Measurements from ENCODE around the gene TMEM63B.

TMEM63B gene

DNA sequence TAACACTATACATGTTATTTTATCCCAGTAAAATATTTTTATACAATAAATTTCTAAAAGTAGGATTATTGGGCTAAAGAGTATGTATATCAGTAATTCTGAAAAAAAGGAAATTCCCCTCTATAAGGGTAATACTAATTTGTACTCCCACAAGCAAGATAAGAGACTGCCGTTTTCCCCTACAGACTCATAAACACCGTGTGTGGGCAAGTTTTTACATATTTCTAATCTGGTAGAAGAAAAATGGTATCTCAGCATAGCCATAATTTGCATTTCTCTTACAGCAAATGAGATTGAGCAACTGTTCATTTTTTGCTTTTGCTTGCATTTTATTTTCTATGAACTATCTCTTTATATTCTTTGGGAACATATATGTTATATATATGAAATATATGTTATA, 63.4 kb downstream of the TMEM63B start:
- TF ChIP-seq, protein P1, sequence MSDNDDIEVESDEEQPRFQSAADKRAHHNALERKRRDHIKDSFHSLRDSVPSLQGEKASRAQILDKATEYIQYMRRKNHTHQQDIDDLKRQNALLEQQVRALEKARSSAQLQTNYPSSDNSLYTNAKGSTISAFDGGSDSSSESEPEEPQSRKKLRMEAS (IDR thresholded peaks at IDR 0.05) = no peak
- TF ChIP-seq EGR1 (IDR thresholded peaks at IDR 0.05) = no peak
- no peak for TF ChIP-seq CEBPB (IDR thresholded peaks at IDR 0.05)
- no peak for TF ChIP-seq TEAD4 (IDR thresholded peaks at IDR 0.05)
- no peak for TF ChIP-seq FOXM1 (IDR thresholded peaks at IDR 0.05; ENCODE audit: borderline replicate concordance, low read depth)
- TF ChIP-seq, protein P2, sequence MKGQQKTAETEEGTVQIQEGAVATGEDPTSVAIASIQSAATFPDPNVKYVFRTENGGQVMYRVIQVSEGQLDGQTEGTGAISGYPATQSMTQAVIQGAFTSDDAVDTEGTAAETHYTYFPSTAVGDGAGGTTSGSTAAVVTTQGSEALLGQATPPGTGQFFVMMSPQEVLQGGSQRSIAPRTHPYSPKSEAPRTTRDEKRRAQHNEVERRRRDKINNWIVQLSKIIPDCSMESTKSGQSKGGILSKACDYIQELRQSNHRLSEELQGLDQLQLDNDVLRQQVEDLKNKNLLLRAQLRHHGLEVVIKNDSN (IDR thresholded peaks at IDR 0.05) = no peak
- no peak for TF ChIP-seq TCF12 (IDR thresholded peaks at IDR 0.05; ENCODE audit: low read depth)
- no peak for TF ChIP-seq NFIC (IDR thresholded peaks at IDR 0.05)
- no peak for TF ChIP-seq ZBTB7A (IDR thresholded peaks at IDR 0.05; ENCODE audit: low read depth)

GRCh38 chr6:44192428-44193041, 65.2 kb downstream of the TMEM63B start:
- TF ChIP-seq EGR1 (IDR thresholded peaks at IDR 0.05) (no peak), RAD21 (IDR thresholded peaks at IDR 0.05; ENCODE audit: low read depth) (no peak), FOXM1 (IDR thresholded peaks at IDR 0.05; ENCODE audit: borderline replicate concordance, low read depth) (no peak), CEBPB (IDR thresholded peaks at IDR 0.05) (no peak), CREB1 (IDR thresholded peaks at IDR 0.05; ENCODE audit: low read depth) (no peak)

DNA sequence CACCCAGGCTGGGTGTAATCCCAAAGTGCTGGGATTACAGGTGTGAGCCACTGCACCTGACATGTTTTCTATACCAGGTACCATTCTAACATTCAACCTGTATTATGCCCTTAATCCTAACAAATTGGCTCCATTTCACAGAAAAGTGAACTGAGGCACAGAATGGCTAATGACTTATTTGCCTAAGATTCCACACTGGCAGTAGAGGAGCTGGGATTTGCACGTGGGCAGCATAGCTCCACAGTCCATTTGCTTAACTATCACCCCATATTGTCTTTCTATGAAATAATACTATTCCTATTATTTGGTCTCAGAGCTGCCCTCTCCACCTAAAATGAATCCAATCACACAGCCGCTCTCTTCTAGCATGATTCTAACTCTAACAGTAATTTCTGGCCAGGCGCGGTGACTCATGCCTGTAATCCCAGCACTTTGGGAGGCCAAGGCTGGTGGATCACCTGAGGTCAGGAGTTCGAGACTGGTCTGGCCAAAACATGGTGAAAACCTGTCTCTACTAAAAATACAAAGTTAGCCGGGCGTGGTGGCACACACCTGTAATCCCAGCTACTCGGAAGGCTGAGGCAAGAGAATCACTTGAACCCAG, 66.1 kb downstream of the TMEM63B start:
- TF ChIP-seq CEBPB (IDR thresholded peaks at IDR 0.05) (no peak), TAF1 (IDR thresholded peaks at IDR 0.05; ENCODE audit: low read depth) (no peak), TEAD4 (IDR thresholded peaks at IDR 0.05) (no peak), FOXM1 (IDR thresholded peaks at IDR 0.05; ENCODE audit: borderline replicate concordance, low read depth) (no peak), NFIC (IDR thresholded peaks at IDR 0.05) (no peak), ZBTB7A (IDR thresholded peaks at IDR 0.05; ENCODE audit: low read depth) (no peak), RAD21 (IDR thresholded peaks at IDR 0.05; ENCODE audit: low read depth) (no peak), EGR1 (IDR thresholded peaks at IDR 0.05) (no peak), EP300 (IDR thresholded peaks at IDR 0.05; ENCODE audit: borderline replicate concordance) (no peak)
- TF ChIP-seq, protein P3, sequence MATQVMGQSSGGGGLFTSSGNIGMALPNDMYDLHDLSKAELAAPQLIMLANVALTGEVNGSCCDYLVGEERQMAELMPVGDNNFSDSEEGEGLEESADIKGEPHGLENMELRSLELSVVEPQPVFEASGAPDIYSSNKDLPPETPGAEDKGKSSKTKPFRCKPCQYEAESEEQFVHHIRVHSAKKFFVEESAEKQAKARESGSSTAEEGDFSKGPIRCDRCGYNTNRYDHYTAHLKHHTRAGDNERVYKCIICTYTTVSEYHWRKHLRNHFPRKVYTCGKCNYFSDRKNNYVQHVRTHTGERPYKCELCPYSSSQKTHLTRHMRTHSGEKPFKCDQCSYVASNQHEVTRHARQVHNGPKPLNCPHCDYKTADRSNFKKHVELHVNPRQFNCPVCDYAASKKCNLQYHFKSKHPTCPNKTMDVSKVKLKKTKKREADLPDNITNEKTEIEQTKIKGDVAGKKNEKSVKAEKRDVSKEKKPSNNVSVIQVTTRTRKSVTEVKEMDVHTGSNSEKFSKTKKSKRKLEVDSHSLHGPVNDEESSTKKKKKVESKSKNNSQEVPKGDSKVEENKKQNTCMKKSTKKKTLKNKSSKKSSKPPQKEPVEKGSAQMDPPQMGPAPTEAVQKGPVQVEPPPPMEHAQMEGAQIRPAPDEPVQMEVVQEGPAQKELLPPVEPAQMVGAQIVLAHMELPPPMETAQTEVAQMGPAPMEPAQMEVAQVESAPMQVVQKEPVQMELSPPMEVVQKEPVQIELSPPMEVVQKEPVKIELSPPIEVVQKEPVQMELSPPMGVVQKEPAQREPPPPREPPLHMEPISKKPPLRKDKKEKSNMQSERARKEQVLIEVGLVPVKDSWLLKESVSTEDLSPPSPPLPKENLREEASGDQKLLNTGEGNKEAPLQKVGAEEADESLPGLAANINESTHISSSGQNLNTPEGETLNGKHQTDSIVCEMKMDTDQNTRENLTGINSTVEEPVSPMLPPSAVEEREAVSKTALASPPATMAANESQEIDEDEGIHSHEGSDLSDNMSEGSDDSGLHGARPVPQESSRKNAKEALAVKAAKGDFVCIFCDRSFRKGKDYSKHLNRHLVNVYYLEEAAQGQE (IDR thresholded peaks at IDR 0.05; ENCODE audit: low read depth) = no peak
- TF ChIP-seq, protein P1 (IDR thresholded peaks at IDR 0.05) = no peak
- TF ChIP-seq, protein P2 (IDR thresholded peaks at IDR 0.05) = no peak

- TF ChIP-seq CREB1 (IDR thresholded peaks at IDR 0.05; ENCODE audit: low read depth) (no peak), EGR1 (IDR thresholded peaks at IDR 0.05) (no peak), FOXM1 (IDR thresholded peaks at IDR 0.05; ENCODE audit: borderline replicate concordance, low read depth) (no peak)
- TF ChIP-seq, protein P2 (IDR thresholded peaks at IDR 0.05) = no peak
- TF ChIP-seq, protein P3 (IDR thresholded peaks at IDR 0.05; ENCODE audit: low read depth) = no peak
- TF ChIP-seq, protein P1 (IDR thresholded peaks at IDR 0.05) = no peak
Measured at GRCh38 chr6:44194326-44194725, 67.0 kb downstream of the TMEM63B start.

DNA sequence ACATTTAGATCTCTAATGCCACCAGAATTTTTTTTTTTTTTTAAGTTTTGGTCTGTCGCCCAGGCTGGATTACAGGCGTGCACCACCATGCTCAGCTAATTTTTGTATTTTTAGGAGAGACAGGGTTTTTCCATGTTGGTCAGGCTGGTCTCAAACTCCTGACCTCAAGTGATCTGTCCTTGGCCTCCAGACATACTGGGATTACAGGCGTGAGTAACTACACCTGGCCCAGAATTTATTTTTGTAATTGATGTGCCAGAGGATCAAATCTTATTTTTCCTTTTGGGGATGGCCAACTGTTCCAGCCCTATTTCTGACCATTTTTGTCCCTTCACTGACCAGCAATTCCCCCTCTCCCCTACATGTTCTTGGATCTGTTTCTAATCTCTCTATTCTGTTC, 71.3 kb downstream of the TMEM63B start:
- TF ChIP-seq, protein P2 (IDR thresholded peaks at IDR 0.05) = no peak
- TF ChIP-seq EP300 (IDR thresholded peaks at IDR 0.05; ENCODE audit: borderline replicate concordance) = no peak
- TF ChIP-seq ZBTB7A (IDR thresholded peaks at IDR 0.05; ENCODE audit: low read depth) = no peak
- no peak for TF ChIP-seq CREB1 (IDR thresholded peaks at IDR 0.05; ENCODE audit: low read depth)
- no peak for TF ChIP-seq TAF1 (IDR thresholded peaks at IDR 0.05; ENCODE audit: low read depth)
- no peak for TF ChIP-seq CEBPB (IDR thresholded peaks at IDR 0.05)
- TF ChIP-seq, protein P3 (IDR thresholded peaks at IDR 0.05; ENCODE audit: low read depth) = no peak
- no peak for TF ChIP-seq FOXM1 (IDR thresholded peaks at IDR 0.05; ENCODE audit: borderline replicate concordance, low read depth)
- TF ChIP-seq, protein P1 (IDR thresholded peaks at IDR 0.05) = no peak
- TF ChIP-seq TCF12 (IDR thresholded peaks at IDR 0.05; ENCODE audit: low read depth) = no peak
- TF ChIP-seq TEAD4 (IDR thresholded peaks at IDR 0.05) = no peak
- TF ChIP-seq RAD21 (IDR thresholded peaks at IDR 0.05; ENCODE audit: low read depth) = no peak
